Naive thymus-derived CD4-positive, alpha-beta T cell (primary cell): ENCODE data around the gene TLR1. TPM values are rescaled to one million over a fixed set of nuclear protein-coding genes. Genes with fewer than 3 reads are reported as not detected.

ENCODE experiments used
- ATAC-seq: fragments of 150-1000 bp; cut with Tn5 transposase; 2 replicates; pipeline ENCODE4 v1.10.0; 2021; ENCODE audit warnings: mild to moderate bottlenecking, moderate library complexity
- CTCF ChIA-PET: fragments of 350-600 bp; sonication (Branson Sonifier 250); formaldehyde crosslinking; loops from one replicate; lab custom pipeline; 2021; ENCODE audit warnings: antibody characterized with exemption; lab: Charles Lee
- POLR2A ChIA-PET: fragments of 350-600 bp; sonication (Branson Sonifier 250); formaldehyde crosslinking; loops from one replicate; lab custom pipeline; 2021; ENCODE audit warnings: antibody characterized with exemption, inconsistent platforms; lab: Charles Lee
- DNase-seq, 9 donors: peaks; one replicate each; pipeline versions ENCODE4 v3.0.0 to v3.0.0-alpha.2; 2020 to 2022; ENCODE audit warnings: mixed read lengths in 1 of 9
- H3K27ac ChIP-seq: one replicate; pipeline ENCODE4 v1.7.0; 2013; ENCODE audit warnings: mild to moderate bottlenecking, low read depth, low read length, moderate library complexity
- H3K27me3 ChIP-seq, 2 donors: one replicate each; pipeline ENCODE4 v1.7.0; 2013; ENCODE audit warnings: low read length in 2 of 2, mild to moderate bottlenecking in 2 of 2, moderate library complexity in 2 of 2; ENCODE audit not compliant: control insufficient read depth in 2 of 2, insufficient read depth in 2 of 2
- H3K36me3 ChIP-seq, 3 experiments: 1 replicate in 2 of 3; 2 replicates in 1 of 3; pipeline ENCODE4 v1.7.0; 2013; ENCODE audit warnings: low read length in 3 of 3, mild to moderate bottlenecking in 3 of 3, moderate library complexity in 1 of 3; ENCODE audit not compliant: insufficient read depth in 3 of 3, control insufficient read depth in 2 of 3
- H3K4me1 ChIP-seq, 2 donors: one replicate each; pipeline ENCODE4 v1.7.0; 2013; ENCODE audit warnings: low read length in 2 of 2, mild to moderate bottlenecking in 2 of 2, moderate library complexity in 1 of 2; ENCODE audit not compliant: control insufficient read depth in 2 of 2, insufficient read depth in 2 of 2
- H3K4me3 ChIP-seq: 2 replicates; pipeline ENCODE4 v1.7.0; 2013; ENCODE audit warnings: mild to moderate bottlenecking, low read length
- H3K9me3 ChIP-seq, 3 experiments: 1 replicate in 2 of 3; 2 replicates in 1 of 3; pipeline ENCODE4 v1.7.0; 2013; ENCODE audit warnings: low read length in 3 of 3; ENCODE audit not compliant: control insufficient read depth in 2 of 3
- H3K27ac Mint-ChIP-seq, 9 donors: one replicate each; pipeline ENCODE4 v1.8.0; 2020 to 2022; ENCODE audit warnings: mixed read lengths in 9 of 9, mild to moderate bottlenecking in 8 of 9, moderate library complexity in 5 of 9, inconsistent platforms in 2 of 9
- H3K27me3 Mint-ChIP-seq, 5 donors: one replicate each; pipeline ENCODE4 v1.8.0; 2021 to 2022; ENCODE audit warnings: mixed read lengths in 5 of 5, mild to moderate bottlenecking in 1 of 5
- H3K36me3 Mint-ChIP-seq, 5 donors: one replicate each; pipeline ENCODE4 v1.8.0; 2020 to 2022; ENCODE audit warnings: mixed read lengths in 5 of 5, mild to moderate bottlenecking in 3 of 5, inconsistent platforms in 1 of 5
- H3K4me1 Mint-ChIP-seq, 7 donors: one replicate each; pipeline ENCODE4 v1.8.0; 2020 to 2022; ENCODE audit warnings: mixed read lengths in 7 of 7, mild to moderate bottlenecking in 3 of 7, inconsistent platforms in 1 of 7
- H3K4me3 Mint-ChIP-seq, 10 donors: one replicate each; pipeline ENCODE4 v1.8.0; 2020 to 2022; ENCODE audit warnings: mild to moderate bottlenecking in 10 of 10, mixed read lengths in 10 of 10, moderate library complexity in 6 of 10, inconsistent platforms in 2 of 10
- H3K9me3 Mint-ChIP-seq, 11 donors: one replicate each; pipeline ENCODE4 v1.8.0; 2020 to 2022; ENCODE audit warnings: mixed read lengths in 11 of 11, mild to moderate bottlenecking in 4 of 11, inconsistent platforms in 1 of 11, moderate library complexity in 1 of 11
- intact Hi-C, 2 donors: fragments of 100-400 bp; cut with micrococcal nuclease; formaldehyde crosslinking; loops; one replicate each; pipeline ENCODE4 v1.15.1; 2023
- polyA plus RNA-seq, 2 donors: library from polyadenylated mRNA; unstranded; fragments of 300-500 nt; fragmentation: Illumina TruSeq; gene quantifications; one replicate each; pipeline ENCODE4 v1.2.3, GENCODE V29; 2021
- total RNA-seq, 6 experiments: library from RNA in 5 of 6; stranded (reverse) in 5 of 6; gene quantifications; 1 replicate in 5 of 6; 2 replicates in 1 of 6; pipeline ENCODE4 v1.2.3 and lab custom pipeline; 2021 to 2026

TLR1 gene
- total and polyA plus RNA-seq, 7 experiments from 2014 or later: 11.8 to 41.9 (median 22.0) TPM

GRCh38 chr4:38834570-38834969 is 30.0 kb upstream of the TLR1 start:
- Mint-ChIP-seq H3K27me3 (no peaks in the 10 kb centered on the region), H3K4me1 (peaks cover 21 to 23% (median 21%) of the 10 kb centered on the region in 7 donors), H3K27ac (no peak overlapping the region), H3K4me3 (no peak overlapping the region), H3K9me3 (peaks cover 9 to 40% (median 19%) of the 10 kb centered on the region in 11 donors), H3K36me3 (peaks cover 6 to 37% (median 10%) of the 10 kb centered on the region in 5 donors)
- intact Hi-C loops: no loop called here
- ATAC-seq (no peak), DNase-seq (no peak)
- CTCF ChIA-PET: interaction anchor here (0.7 to 0.9 kb wide), 3 partner anchors 26 to 661 kb away, joined by 3 to 4 read pairs (median 3); no protein-coding TSS in a partner anchor
- peaks cover 0 to 9% (median 0%) of the 10 kb centered on the region in 3 experiments for H3K9me3 ChIP-seq
- no peak overlapping the region for H3K4me3 ChIP-seq
- peaks cover 7 to 16% of the 10 kb centered on the region in 2 donors for H3K4me1 ChIP-seq
- H3K27ac ChIP-seq: no peak overlapping the region
- POLR2A ChIA-PET: interaction anchor here (0.6 to 0.7 kb wide), 2 partner anchors 10 kb away, joined by 3 read pairs; no protein-coding TSS in a partner anchor
- H3K27me3 ChIP-seq: no peaks in the 10 kb centered on the region
- no peaks in the 10 kb centered on the region for H3K36me3 ChIP-seq

GRCh38 chr4:38832624-38833528 is 28.3 kb upstream of the TLR1 start:
- Histone ChIP-seq H3K27me3 (no peaks in the 10 kb centered on the region), H3K4me3 (no peak overlapping the region), H3K4me1 (peaks cover 0 to 7% of the 10 kb centered on the region in 2 donors), H3K36me3 (no peaks in the 10 kb centered on the region), H3K9me3 (peaks cover 0 to 9% (median 0%) of the 10 kb centered on the region in 3 experiments), H3K27ac (no peak overlapping the region)
- no peak overlapping the region for H3K4me3 Mint-ChIP-seq
- peaks cover 9 to 40% (median 19%) of the 10 kb centered on the region in 11 donors for H3K9me3 Mint-ChIP-seq
- ATAC-seq (no peak), DNase-seq (no peak)
- intact Hi-C loops: no loop called here
- peaks cover 9 to 14% (median 12%) of the 10 kb centered on the region in 7 donors for H3K4me1 Mint-ChIP-seq
- ChIA-PET CTCF (no interaction called here), POLR2A (interaction anchor here (0.6 to 0.8 kb wide), 2 partner anchors 27 to 789 kb away, joined by 3 to 6 read pairs; no protein-coding TSS in a partner anchor)
- H3K36me3 Mint-ChIP-seq: peaks cover 6 to 38% (median 10%) of the 10 kb centered on the region in 5 donors
- H3K27ac Mint-ChIP-seq: peak overlapping the region in 1 of 9 donors; percentile 10
- H3K27me3 Mint-ChIP-seq: no peaks in the 10 kb centered on the region

- no peak overlapping the region for H3K4me3 Mint-ChIP-seq
- no peaks in the 10 kb centered on the region for H3K27me3 Mint-ChIP-seq
- no peak overlapping the region for H3K27ac Mint-ChIP-seq
- Histone ChIP-seq H3K4me1 (peaks cover 0 to under 1% of the 10 kb centered on the region in 2 donors), H3K27ac (no peak overlapping the region), H3K36me3 (no peaks in the 10 kb centered on the region), H3K9me3 (peaks cover 0 to 9% (median 0%) of the 10 kb centered on the region in 3 experiments), H3K4me3 (no peak overlapping the region), H3K27me3 (no peaks in the 10 kb centered on the region)
- intact Hi-C loops: no loop called here
- CTCF ChIA-PET: no interaction called here
- no peak for ATAC-seq
- peaks cover 9 to 33% (median 17%) of the 10 kb centered on the region in 11 donors for H3K9me3 Mint-ChIP-seq
- peaks cover 2 to 7% (median 5%) of the 10 kb centered on the region in 7 donors for H3K4me1 Mint-ChIP-seq
- POLR2A ChIA-PET: interaction anchor here (1.9 kb wide), 1 partner anchor 24 kb away, joined by 4 read pairs; no protein-coding TSS in a partner anchor
- no peak for DNase-seq
- peaks cover 6 to 37% (median 10%) of the 10 kb centered on the region in 5 donors for H3K36me3 Mint-ChIP-seq
These were observed 27.6 kb upstream of the TLR1 start for GRCh38 chr4:38832206-38832605.

GRCh38 chr4:38831653-38832052 is 27.1 kb upstream of the TLR1 start:
- Histone ChIP-seq H3K36me3 (no peaks in the 10 kb centered on the region), H3K9me3 (peaks cover 0 to 9% (median 0%) of the 10 kb centered on the region in 3 experiments), H3K4me1 (no peaks in the 10 kb centered on the region), H3K4me3 (no peak overlapping the region), H3K27ac (no peak overlapping the region), H3K27me3 (no peaks in the 10 kb centered on the region)
- DNase-seq (no peak), ATAC-seq (no peak)
- H3K27ac Mint-ChIP-seq: no peak overlapping the region
- CTCF ChIA-PET: no interaction called here
- peaks cover 0 to 6% (median 4%) of the 10 kb centered on the region in 7 donors for H3K4me1 Mint-ChIP-seq
- intact Hi-C loops: no loop called here
- no peaks in the 10 kb centered on the region for H3K27me3 Mint-ChIP-seq
- no peak overlapping the region for H3K4me3 Mint-ChIP-seq
- peaks cover 6 to 34% (median 10%) of the 10 kb centered on the region in 5 donors for H3K36me3 Mint-ChIP-seq
- H3K9me3 Mint-ChIP-seq: peaks cover 9 to 33% (median 17%) of the 10 kb centered on the region in 11 donors
- POLR2A ChIA-PET: interaction anchor here (1.9 kb wide), 1 partner anchor 24 kb away, joined by 4 read pairs; no protein-coding TSS in a partner anchor

- peaks cover 0 to 31% (median 8%) of the 10 kb centered on the region in 5 donors for H3K36me3 Mint-ChIP-seq
- no peak for DNase-seq
- peaks cover 4 to 29% (median 8%) of the 10 kb centered on the region in 11 donors for H3K9me3 Mint-ChIP-seq
- no peaks in the 10 kb centered on the region for H3K36me3 ChIP-seq
- ATAC-seq: no peak
- H3K27me3 ChIP-seq: no peaks in the 10 kb centered on the region
- peaks cover 0 to 7% (median 4%) of the 10 kb centered on the region in 7 donors for H3K4me1 Mint-ChIP-seq
- H3K4me1 ChIP-seq: no peaks in the 10 kb centered on the region
- no peak overlapping the region for H3K4me3 Mint-ChIP-seq
- no peak overlapping the region for H3K27ac Mint-ChIP-seq
- POLR2A ChIA-PET: interaction anchor here (1.2 kb wide), 1 partner anchor 24 kb away, joined by 5 read pairs; no protein-coding TSS in a partner anchor
- no peak overlapping the region for H3K27ac ChIP-seq
- CTCF ChIA-PET: interaction anchor here (0.8 kb wide), 1 partner anchor 24 kb away, joined by 3 read pairs; no protein-coding TSS in a partner anchor
- H3K4me3 ChIP-seq: no peak overlapping the region
- H3K9me3 ChIP-seq: no peaks in the 10 kb centered on the region
- intact Hi-C loops: no loop called here
- H3K27me3 Mint-ChIP-seq: no peaks in the 10 kb centered on the region
These were observed 24.6 kb upstream of the TLR1 start for GRCh38 chr4:38829237-38829636.

- Mint-ChIP-seq H3K27ac (no peak overlapping the region), H3K4me3 (no peak overlapping the region), H3K36me3 (peaks cover 7 to 44% (median 11%) of the 10 kb centered on the region in 5 donors), H3K27me3 (no peaks in the 10 kb centered on the region), H3K9me3 (peaks cover 5 to 28% (median 10%) of the 10 kb centered on the region in 11 donors), H3K4me1 (peaks cover 0 to 21% (median 10%) of the 10 kb centered on the region in 7 donors)
- Histone ChIP-seq H3K4me1 (no peaks in the 10 kb centered on the region), H3K27ac (no peak overlapping the region), H3K27me3 (no peaks in the 10 kb centered on the region), H3K36me3 (no peaks in the 10 kb centered on the region), H3K9me3 (no peaks in the 10 kb centered on the region), H3K4me3 (no peak overlapping the region)
- DNase-seq (no peak), ATAC-seq (no peak)
- intact Hi-C loops: no loop called here
- CTCF ChIA-PET: interaction anchor here (1.1 kb wide), 1 partner anchor 18 kb away, joined by 4 read pairs; no protein-coding TSS in a partner anchor
- POLR2A ChIA-PET: no interaction called here
These were observed 19.2 kb upstream of the TLR1 start for GRCh38 chr4:38823766-38824165.
